HepG2 (cell line): ENCODE results near the gene NRL. TPM values are rescaled to one million over a fixed set of nuclear protein-coding genes. Genes with fewer than 3 reads are reported as not detected.

Experiments used
- ATAC-seq: fragments of 200-7000 bp; cut with Tn5 transposase; 3 replicates; pipeline ENCODE4 v1.9.1; 2020; ENCODE audit warnings: mild to moderate bottlenecking, moderate library complexity
- BruUV-seq: library from RNA; stranded (reverse); fragments of 400-500 nt; replicated peaks from 2 replicates; lab custom pipeline; 2021; lab: Mats Ljungman, UMichigan
- CTCF ChIA-PET: fragments of 300-600 bp; formaldehyde crosslinking; extraction: SDS; loops from one replicate; lab custom pipeline; 2021; ENCODE audit warnings: low total read pairs, inconsistent platforms, low intra/inter-chr PET ratio; lab: Yijun Ruan, JAX
- POLR2A ChIA-PET: fragments of 350-600 bp; sonication (Branson Sonifier 250); formaldehyde crosslinking; loops from one replicate; lab custom pipeline; 2020; ENCODE audit warnings: antibody characterized with exemption, inconsistent platforms; lab: Yijun Ruan, JAX
- DNase-seq: peaks from one replicate; pipeline ENCODE4 v3.0.0-alpha.2; 2015; ENCODE audit warnings: low spot score
- FAIRE-seq: peaks from 3 replicates; lab custom pipeline; 2011; peaks lifted over from hg19 to GRCh38; lab: Jason Lieb, UNC
- H2AFZ ChIP-seq: one replicate; pipeline ENCODE4 v1.6.1; 2011; ENCODE audit warnings: low read length, inconsistent platforms
- H3K27ac ChIP-seq: fragments of 300-600 bp; 3 replicates; pipeline ENCODE4 v1.8.0; 2011; ENCODE audit warnings: mixed run types, mild to moderate bottlenecking, mixed read lengths, low read length, inconsistent platforms; ENCODE audit not compliant: insufficient read depth; ENCODE audit errors: extremely low read length
- H3K27me3 ChIP-seq, 2 experiments: fragments of 200-600 bp in 1 of 2; 2 replicates in 1 of 2; 3 replicates in 1 of 2; pipeline versions ENCODE4 v1.6.0 to v1.8.0; 2011; ENCODE audit warnings: low read length in 2 of 2, mild to moderate bottlenecking in 2 of 2, moderate library complexity in 2 of 2, inconsistent platforms in 1 of 2; ENCODE audit not compliant: insufficient read depth in 2 of 2, control insufficient read depth in 1 of 2
- H3K36me3 ChIP-seq, 2 experiments: fragments of 200-600 bp in 1 of 2; replicated peaks in 1 of 2; 2 replicates in 1 of 2; 3 replicates in 1 of 2; pipeline versions ENCODE4 v1.5.1 to v1.8.0; 2011; ENCODE audit warnings: low read length in 2 of 2, inconsistent platforms in 1 of 2; ENCODE audit not compliant: insufficient read depth in 2 of 2, control insufficient read depth in 1 of 2
- H3K4me1 ChIP-seq: 2 replicates; pipeline ENCODE4 v1.5.1; 2012; ENCODE audit warnings: low read length, inconsistent platforms; ENCODE audit not compliant: insufficient read depth
- H3K4me2 ChIP-seq: 2 replicates; pipeline ENCODE4 v1.6.0; 2011; ENCODE audit warnings: low read depth, low read length, inconsistent platforms
- H3K4me3 ChIP-seq, 3 experiments: fragments of 200-600 bp in 1 of 3; sonication (generic), shearing (Covaris generic) in 1 of 3; replicated peaks in 1 of 3; 2 replicates each; pipeline ENCODE4 v1.5.1; 2011 to 2016; ENCODE audit warnings: low read length in 3 of 3, inconsistent platforms in 2 of 3, low read depth in 2 of 3, mild to moderate bottlenecking in 2 of 3, control low read depth in 1 of 3, mixed read lengths in 1 of 3; ENCODE audit not compliant: insufficient read depth in 1 of 3
- H3K79me2 ChIP-seq: one replicate; pipeline ENCODE4 v1.6.1; 2011; ENCODE audit warnings: low read length, inconsistent platforms; ENCODE audit not compliant: insufficient read depth
- H3K9ac ChIP-seq: 2 replicates; pipeline ENCODE4 v1.6.0; 2011; ENCODE audit warnings: mild to moderate bottlenecking, low read depth, low read length, inconsistent platforms; ENCODE audit not compliant: insufficient read depth
- H3K9me3 ChIP-seq: 2 replicates; pipeline ENCODE4 v1.5.1; 2012; ENCODE audit warnings: mild to moderate bottlenecking, low read length
- H4K20me1 ChIP-seq: 2 replicates; pipeline ENCODE4 v1.6.0; 2011; ENCODE audit warnings: inconsistent platforms, mild to moderate bottlenecking, low read length, moderate library complexity; ENCODE audit not compliant: insufficient read depth
- CBFB ChIP-seq: sonication (generic); formaldehyde crosslinking; IDR thresholded peaks from 2 replicates; pipeline ENCODE4 v1.4.0; 2020; ENCODE audit warnings: missing genetic modification reagents
- FOXP4 ChIP-seq: sonication (generic); formaldehyde crosslinking; IDR thresholded peaks from 2 replicates; pipeline ENCODE4 v1.4.0; 2020; ENCODE audit warnings: missing genetic modification reagents
- WGBS: methylation state at CpG from one replicate; pipeline ENCODE4 v1.1.6; 2017; ENCODE audit warnings: low lambda C conversion rate; 5-methylcytosine and 5-hydroxymethylcytosine counted together
- in situ Hi-C: cut with HindIII; loops from 2 replicates; pipeline ENCODE4 v1.10.0; 2017; ENCODE audit warnings: low pct_unique_long_range_greater_than_20kb; ENCODE audit not compliant: extremely low pct_ligation_motif_present
- intact Hi-C: fragments of 100-400 bp; cut with micrococcal nuclease; formaldehyde crosslinking; loops from one replicate; pipeline ENCODE4 v1.10.0; 2022; ENCODE audit not compliant: unreplicated experiment
- polyA plus RNA-seq, 8 experiments: library from polyadenylated mRNA; depleted of rRNA in 3 of 8; stranded (reverse) in 7 of 8; unstranded in 1 of 8; fragments of >200 nt; fragmentation: Illumina TruSeq in 4 of 8; extraction: Trizol in 4 of 8; gene quantifications; 2 replicates each; pipeline versions ENCODE4 v1.2.1 to v1.2.3, GENCODE V29; 2011 to 2016; ENCODE audit warnings: low read depth in 4 of 8, missing spikeins in 1 of 8, mixed read lengths in 1 of 8; ENCODE audit not compliant: insufficient read depth in 1 of 8
- total RNA-seq, 5 experiments: library from RNA; depleted of rRNA; stranded (reverse); fragments of >200 nt; fragmentation: Illumina TruSeq; extraction: Trizol; gene quantifications; 2 replicates each; pipeline ENCODE4 v1.2.3, GENCODE V29; 2016; ENCODE audit warnings: low read depth in 1 of 5
- TF ChIP-seq, protein P1 (sequence below): sonication (generic); formaldehyde crosslinking; IDR thresholded peaks from 2 replicates; pipeline ENCODE4; 2020; ENCODE audit warnings: missing genetic modification reagents, mild to moderate bottlenecking, borderline replicate concordance

Gene NRL
- total and polyA plus RNA-seq, 2 of the 13 experiments (the other 11 are each of a cell fraction or from before 2014, with no cell fraction given) = 2.5 to 4.7 TPM

GRCh38 chr14:24145219-24145618 is 30.5 kb upstream of the NRL start:
- 0 out of 2 replicates have a peak, but pooled peaks have one; percentile 6 for TF ChIP-seq FOXP4 (CRISPR knock-in tag)
- TF ChIP-seq CBFB (CRISPR knock-in tag) = no peak
- TF ChIP-seq, protein P1, sequence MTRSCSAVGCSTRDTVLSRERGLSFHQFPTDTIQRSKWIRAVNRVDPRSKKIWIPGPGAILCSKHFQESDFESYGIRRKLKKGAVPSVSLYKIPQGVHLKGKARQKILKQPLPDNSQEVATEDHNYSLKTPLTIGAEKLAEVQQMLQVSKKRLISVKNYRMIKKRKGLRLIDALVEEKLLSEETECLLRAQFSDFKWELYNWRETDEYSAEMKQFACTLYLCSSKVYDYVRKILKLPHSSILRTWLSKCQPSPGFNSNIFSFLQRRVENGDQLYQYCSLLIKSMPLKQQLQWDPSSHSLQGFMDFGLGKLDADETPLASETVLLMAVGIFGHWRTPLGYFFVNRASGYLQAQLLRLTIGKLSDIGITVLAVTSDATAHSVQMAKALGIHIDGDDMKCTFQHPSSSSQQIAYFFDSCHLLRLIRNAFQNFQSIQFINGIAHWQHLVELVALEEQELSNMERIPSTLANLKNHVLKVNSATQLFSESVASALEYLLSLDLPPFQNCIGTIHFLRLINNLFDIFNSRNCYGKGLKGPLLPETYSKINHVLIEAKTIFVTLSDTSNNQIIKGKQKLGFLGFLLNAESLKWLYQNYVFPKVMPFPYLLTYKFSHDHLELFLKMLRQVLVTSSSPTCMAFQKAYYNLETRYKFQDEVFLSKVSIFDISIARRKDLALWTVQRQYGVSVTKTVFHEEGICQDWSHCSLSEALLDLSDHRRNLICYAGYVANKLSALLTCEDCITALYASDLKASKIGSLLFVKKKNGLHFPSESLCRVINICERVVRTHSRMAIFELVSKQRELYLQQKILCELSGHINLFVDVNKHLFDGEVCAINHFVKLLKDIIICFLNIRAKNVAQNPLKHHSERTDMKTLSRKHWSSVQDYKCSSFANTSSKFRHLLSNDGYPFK (CRISPR knock-in tag) = 0 out of 2 replicates have a peak, but pooled peaks have one; percentile 41
- in situ Hi-C loops = loop anchor here (25.0 kb wide), 1 partner anchor 833 kb away; the partner anchor contains the start of genes BCL2L2, PABPN1 and PPP1R3E
- H3K4me1 ChIP-seq = peaks cover 63% of the 10 kb centered on the region
- H3K9me3 ChIP-seq = no peaks in the 10 kb centered on the region
- CTCF ChIA-PET = no interaction called here
- peaks cover 20 to 35% of the 10 kb centered on the region in 2 experiments for H3K36me3 ChIP-seq
- DNase-seq (no peak), FAIRE-seq (no peak), ATAC-seq (no peak)
- intact Hi-C loops = no loop called here
- peaks cover 0 to 3% of the 10 kb centered on the region in 2 experiments; a peak in 1 of 5 replicates for H3K27me3 ChIP-seq
- peak overlapping the region; percentile 98 for H3K4me2 ChIP-seq
- H3K27ac ChIP-seq = no peak overlapping the region
- no peak overlapping the region for H2AFZ ChIP-seq
- H4K20me1 ChIP-seq = peaks cover 7% of the 10 kb centered on the region; the same call in 1 of the 2 replicates
- peaks cover 50% of the 10 kb centered on the region for H3K79me2 ChIP-seq
- peak overlapping the region; percentile 95; the same call in 1 of the 2 replicates for H3K9ac ChIP-seq
- POLR2A ChIA-PET = interaction anchor here (1.8 to 8.5 kb wide), 14 partner anchors 9 to 1050 kb away, joined by 8 to 279 read pairs (median 32); partner anchors contain the start of genes ACIN1, C14orf119, CHMP4A and CIDEB
- BruUV-seq = no TSS peak
- peak overlapping the region; percentile 90 to 100 (median 91) for H3K4me3 ChIP-seq
- WGBS = 83% methylated on average over 2 of the region's 2 CpGs
